Stimulated activated effector memory CD8-positive, alpha-beta T cell treated with anti-CD3 and anti-CD28 coated beads, Interleukin-12 subunit alpha, Interleukin-12 subunit beta, amount 100 ng/mL, for 72 hours (primary cell): Measurements from ENCODE around the gene GPANK1.

ENCODE experiments used
- ATAC-seq: fragments of 150-1000 bp; cut with Tn5 transposase; 2 replicates; pipeline ENCODE4 v1.10.0; 2021
- DNase-seq, 2 donors: peaks; one replicate each; pipeline ENCODE4 v3.0.0; 2021 to 2022; ENCODE audit warnings: low spot score in 2 of 2
- H3K27ac Mint-ChIP-seq: one replicate; pipeline ENCODE4 v1.8.0; 2022; ENCODE audit warnings: mild to moderate bottlenecking, mixed read lengths
- H3K36me3 Mint-ChIP-seq: one replicate; pipeline ENCODE4 v1.8.0; 2022; ENCODE audit warnings: mild to moderate bottlenecking, mixed read lengths
- H3K4me1 Mint-ChIP-seq: one replicate; pipeline ENCODE4 v1.8.0; 2022; ENCODE audit warnings: mixed read lengths
- H3K4me3 Mint-ChIP-seq: one replicate; pipeline ENCODE4 v1.8.0; 2022; ENCODE audit warnings: mild to moderate bottlenecking, mixed read lengths
- H3K9me3 Mint-ChIP-seq: one replicate; pipeline ENCODE4 v1.8.0; 2022; ENCODE audit warnings: mixed read lengths

Gene GPANK1

DNA sequence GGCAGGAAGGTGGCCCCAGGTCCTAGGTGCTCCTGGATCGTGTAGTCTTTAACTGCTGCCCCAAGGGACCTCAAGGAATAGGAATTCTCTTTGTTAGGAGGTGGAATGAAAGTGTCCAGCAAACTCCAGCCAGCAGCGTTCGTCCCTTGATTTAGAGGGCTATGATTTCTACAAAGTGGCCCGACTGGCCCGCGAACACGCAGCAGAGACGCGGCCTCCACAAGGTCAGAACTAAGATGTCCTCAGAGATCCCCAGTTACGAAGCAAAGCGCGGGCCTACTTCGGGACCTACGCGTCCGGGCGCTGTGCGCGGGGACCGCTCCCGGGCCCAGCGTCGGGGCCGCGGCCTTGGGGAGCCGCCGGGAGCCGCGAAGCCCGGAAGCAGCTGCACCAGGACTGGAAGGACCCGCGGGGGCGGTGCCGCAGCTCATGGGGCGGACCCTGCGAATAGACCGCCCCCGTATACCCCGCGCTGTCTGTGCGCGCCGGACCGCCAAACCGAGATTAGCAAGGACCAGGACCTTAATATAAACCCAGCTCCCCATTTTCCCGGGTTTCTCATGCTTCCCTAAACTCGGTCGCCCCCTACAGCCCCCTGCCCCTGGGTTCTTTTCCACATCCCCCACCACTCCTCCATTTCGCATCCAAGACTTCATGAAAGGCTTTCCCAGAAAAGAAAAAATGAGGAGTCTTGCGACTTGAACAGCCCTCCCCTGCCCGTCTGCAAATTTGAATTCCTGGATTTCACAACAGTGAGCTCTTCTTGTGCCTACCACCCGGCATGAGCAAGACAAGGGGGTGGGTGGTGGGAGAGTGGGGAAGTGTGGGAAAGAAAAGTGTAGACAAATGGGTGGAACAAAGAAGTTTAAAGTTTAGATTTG lies 4.2 kb downstream of the GPANK1 start, which contains the start of gene C6orf47:
C6orf47 (minus strand) TSS at position 398 of the 881 bp plus-strand sequence. CDS start 831 bp downstream, outside the sequence.
- peak within 1 kb of the TSS; percentile 94 for H3K27ac Mint-ChIP-seq
- peaks cover 97% of the 10 kb centered on the region for H3K36me3 Mint-ChIP-seq
- ATAC-seq: peak; percentile 75
- peak; percentile 59 to 85 for DNase-seq
- H3K4me1 Mint-ChIP-seq: peaks cover 81% of the 10 kb centered on the region
- H3K9me3 Mint-ChIP-seq: no peaks in the 10 kb centered on the region
- H3K4me3 Mint-ChIP-seq: peak within 1 kb of the TSS; percentile 95

DNA sequence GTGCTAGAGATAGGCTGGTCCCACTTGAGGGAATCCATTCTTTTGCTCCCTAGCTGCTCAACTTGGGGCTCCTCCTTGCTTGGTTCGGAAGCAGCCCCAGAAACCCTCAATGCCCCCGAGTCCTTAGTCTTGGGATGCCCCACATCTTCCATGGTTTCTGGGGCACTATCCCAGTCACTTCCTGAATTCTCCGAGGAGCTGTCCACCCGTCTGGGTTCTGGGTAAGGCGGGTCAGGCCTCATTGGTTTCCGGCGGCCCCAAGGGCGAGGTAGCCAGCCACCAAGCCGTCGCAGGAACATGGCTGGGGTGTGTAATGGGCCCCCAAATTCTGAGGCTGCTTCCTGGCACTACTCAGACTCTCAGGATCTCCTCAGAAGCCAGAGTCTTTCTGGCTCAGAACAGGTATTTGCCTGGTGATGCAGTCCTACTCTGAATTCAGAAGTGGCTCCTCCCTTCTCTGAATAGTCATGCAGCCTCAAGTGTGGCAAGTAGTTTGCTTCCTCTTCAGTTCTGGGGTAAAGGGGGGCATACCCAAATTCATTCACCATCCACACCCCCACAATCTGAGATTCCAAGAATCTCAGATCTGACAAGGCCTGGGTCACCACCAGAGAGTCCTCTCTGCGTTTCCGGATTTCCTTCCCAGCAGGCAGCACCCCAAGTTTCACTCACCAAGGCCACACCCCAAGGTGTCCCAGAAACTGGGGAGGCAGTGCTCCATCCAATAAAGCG lies 5.0 kb downstream of the GPANK1 start:
- Mint-ChIP-seq H3K4me3 (peak overlapping the region; percentile 95), H3K27ac (peak overlapping the region; percentile 94), H3K4me1 (peaks cover 84% of the 10 kb centered on the region), H3K9me3 (no peaks in the 10 kb centered on the region), H3K36me3 (peaks cover 98% of the 10 kb centered on the region)
- DNase-seq (peak in 1 of 2 donors; percentile 57), ATAC-seq (peak; percentile 65)

DNA sequence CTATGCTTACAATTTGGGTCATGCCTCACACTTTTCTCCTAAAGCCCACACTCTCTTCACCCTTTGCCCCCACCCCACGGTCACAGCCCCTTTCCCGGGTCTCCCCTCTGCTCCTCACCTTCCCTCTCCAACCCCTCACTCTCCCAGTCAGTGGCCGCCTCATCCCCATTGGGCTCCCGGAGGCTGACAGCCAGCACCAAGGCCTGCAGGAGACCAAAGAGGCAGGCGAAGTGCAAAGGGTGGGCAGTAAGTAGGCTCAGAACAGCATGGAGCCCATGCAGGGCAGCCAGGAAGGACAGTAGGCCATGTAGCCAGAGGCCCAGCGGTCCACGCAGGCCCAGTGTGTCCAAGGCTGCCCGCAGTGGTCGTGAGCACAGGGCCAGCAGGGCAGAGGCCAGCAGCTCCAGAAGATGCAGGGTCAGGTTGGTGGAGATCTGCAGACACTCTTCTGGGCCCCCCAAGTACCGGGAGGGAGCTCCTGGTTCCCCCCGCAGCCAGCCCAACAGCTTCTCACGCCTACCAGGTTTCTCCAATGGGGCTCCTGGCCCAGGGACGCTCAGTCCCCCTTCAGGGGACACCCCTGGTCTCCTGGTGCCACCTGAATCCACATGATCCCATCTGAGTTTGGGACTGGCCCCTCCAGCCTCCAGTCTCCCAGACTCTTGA lies 5.7 kb downstream of the GPANK1 start:
- ATAC-seq: no peak
- H3K36me3 Mint-ChIP-seq: peaks cover 91% of the 10 kb centered on the region
- peaks cover 78% of the 10 kb centered on the region for H3K4me1 Mint-ChIP-seq
- no peaks in the 10 kb centered on the region for H3K9me3 Mint-ChIP-seq
- peak overlapping the region; percentile 94 for H3K27ac Mint-ChIP-seq
- DNase-seq: no peak
- H3K4me3 Mint-ChIP-seq: peak overlapping the region; percentile 95

DNA sequence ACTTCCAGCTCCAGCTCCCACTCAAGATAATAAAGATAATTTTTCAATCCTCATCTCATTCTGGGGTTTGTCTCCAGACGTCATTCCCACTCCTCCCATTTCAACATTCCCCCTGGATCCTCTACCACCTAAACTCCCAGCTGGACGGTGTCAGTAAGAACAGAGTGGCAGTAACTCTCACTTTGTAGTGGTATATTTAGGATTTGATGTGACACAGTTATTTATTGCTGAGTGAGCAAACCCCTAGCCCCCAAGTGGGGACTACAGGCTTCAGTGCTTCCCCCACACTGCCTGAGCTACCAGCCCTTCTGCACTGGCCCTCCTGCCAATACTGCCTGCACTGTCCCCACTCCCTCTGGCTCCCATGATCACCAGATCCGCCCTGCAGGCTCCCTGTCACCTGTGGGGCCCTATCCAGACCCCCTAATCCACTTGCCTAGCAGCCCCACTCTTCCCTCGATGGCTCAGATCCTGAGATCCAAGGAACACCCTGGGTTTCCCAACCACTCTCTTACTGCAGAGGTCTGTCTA lies 6.6 kb downstream of the GPANK1 start:
- Mint-ChIP-seq H3K27ac (peak overlapping the region; percentile 94), H3K4me1 (peaks cover 69% of the 10 kb centered on the region), H3K9me3 (no peaks in the 10 kb centered on the region), H3K4me3 (peak overlapping the region; percentile 95), H3K36me3 (peaks cover 83% of the 10 kb centered on the region)
- no peak for DNase-seq
- no peak for ATAC-seq

DNA sequence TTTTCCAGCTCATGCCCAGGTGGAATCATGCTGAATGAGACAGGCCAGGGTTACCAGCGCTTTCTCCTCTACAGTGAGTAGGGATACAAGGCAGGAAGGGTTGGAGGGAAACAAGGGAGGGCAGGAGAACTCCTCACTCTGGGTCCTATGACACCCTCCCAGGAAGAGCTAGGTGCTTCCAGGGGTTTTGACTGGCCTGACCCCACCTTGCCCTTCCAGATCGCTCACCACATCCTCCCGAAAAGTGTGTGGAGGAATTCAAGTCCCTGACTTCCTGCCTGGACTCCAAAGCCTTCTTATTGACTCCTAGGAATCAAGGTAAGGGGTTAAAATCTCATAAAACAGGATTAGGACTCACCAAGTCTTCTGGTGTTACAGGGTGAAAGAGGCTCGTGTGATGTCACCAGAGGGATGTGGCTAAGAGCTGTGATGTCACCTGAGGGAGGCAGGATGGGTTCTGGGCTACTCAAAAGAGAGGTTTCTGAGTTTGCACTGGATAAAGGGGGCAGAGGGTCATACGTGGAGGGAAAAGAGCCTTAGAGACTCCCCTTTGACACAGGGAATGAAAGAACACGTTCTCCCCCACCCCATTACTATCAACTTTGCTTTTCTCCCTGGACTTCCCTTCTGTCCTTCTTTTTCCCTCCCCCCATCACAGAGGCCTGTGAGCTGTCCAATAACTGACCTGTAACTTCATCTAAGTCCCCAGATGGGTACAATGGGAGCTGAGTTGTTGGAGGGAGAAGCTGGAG lies 7.2 kb downstream of the GPANK1 start:
- ATAC-seq (peak; percentile 45), DNase-seq (no peak)
- Mint-ChIP-seq H3K27ac (peak overlapping the region; percentile 94), H3K4me1 (peaks cover 63% of the 10 kb centered on the region), H3K36me3 (peaks cover 83% of the 10 kb centered on the region), H3K9me3 (no peaks in the 10 kb centered on the region), H3K4me3 (peak overlapping the region; percentile 95)

DNA sequence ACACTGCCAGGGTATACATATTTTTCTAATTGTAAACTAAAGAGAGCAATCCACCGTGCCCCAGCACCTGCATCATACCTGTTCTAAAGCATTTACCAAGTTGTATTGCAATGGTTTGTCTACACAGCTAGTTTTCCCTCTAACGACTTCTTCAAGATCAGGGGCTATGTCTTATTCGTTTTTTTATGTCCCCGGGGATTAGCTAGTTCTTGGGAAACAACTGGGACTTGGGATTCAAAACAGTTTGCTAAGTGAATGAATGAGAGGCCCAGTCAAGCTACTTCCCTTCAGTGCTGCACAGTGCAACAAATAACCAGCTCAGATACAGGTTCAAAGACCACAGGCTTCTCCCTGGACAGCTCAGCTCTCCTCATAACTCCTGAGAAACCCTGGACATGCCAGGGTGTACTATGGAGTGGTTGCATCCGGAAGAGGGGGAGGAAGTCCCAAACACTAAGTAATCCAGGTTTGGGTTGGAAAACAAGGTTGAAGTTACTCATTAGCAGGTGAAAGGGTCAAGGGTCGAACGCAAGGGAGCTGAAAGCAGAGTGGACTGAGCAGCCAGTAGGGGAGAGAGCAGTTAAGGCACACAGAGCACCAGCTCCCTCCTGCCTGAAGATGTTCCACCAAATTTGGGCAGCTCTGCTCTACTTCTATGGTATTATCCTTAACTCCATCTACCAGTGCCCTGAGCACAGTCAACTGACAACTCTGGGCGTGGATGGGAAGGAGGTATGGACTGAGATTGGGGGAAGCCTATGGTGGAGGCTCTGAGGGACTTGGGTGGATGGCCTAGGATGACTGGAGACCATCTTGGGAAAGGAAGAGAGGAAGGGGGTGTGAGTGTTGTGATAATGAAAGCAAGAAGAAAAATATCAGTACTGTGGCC lies 9.2 kb downstream of the GPANK1 start, which contains the start of gene APOM:
APOM (plus strand) TSS at position 546 of the 889 bp plus-strand sequence; CDS start at position 619, 73 bp downstream.
- Mint-ChIP-seq H3K9me3 (no peaks in the 10 kb centered on the region), H3K4me3 (no peak within 1 kb of the TSS), H3K27ac (peak within 1 kb of the TSS; percentile 94)

DNA sequence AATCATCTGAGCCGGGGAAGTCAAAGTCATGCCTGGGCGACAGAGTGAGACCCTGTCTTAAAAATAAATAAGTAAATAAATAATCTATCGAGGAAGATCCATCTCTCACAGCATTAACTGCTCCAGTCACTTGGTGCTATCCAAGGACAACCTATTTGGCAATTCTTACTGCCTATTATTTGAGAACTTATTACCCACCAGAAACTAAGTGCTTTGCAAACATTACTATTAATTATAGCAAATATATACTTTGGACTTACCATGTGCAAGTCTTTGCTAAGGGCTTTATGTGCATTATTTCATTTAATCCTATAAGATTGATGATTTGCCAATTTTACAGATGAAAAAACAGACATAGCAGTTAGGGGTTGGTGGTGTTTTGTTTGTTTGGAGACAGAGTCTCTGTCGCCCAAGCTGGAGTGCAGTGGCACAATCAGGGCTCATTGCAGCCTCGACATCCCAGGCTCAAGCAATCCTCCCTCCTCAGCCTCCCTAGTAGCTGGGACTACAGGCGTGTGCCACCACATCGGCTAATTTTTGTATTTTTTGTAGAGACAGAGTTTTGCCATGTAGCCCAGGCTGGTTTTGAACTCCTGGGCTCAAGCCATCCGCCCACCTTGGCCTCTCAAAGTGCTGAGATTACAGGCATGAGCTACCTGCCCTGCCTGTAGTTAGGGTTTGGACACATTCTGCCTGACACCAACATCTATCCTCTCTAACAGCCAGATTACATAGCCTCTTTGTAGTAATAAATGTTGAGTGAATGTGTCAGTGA lies 10.0 kb downstream of the GPANK1 start:
- Mint-ChIP-seq H3K27ac (no peak overlapping the region), H3K9me3 (no peaks in the 10 kb centered on the region), H3K4me3 (no peak overlapping the region), H3K36me3 (peaks cover 83% of the 10 kb centered on the region), H3K4me1 (peaks cover 65% of the 10 kb centered on the region)
- DNase-seq (no peak), ATAC-seq (no peak)

More for the DNA sequence above, 9.2 kb downstream of the GPANK1 start, which contains the start of gene APOM:
- ATAC-seq (no peak), DNase-seq (no peak)
- Mint-ChIP-seq H3K4me1 (peaks cover 60% of the 10 kb centered on the region), H3K36me3 (peaks cover 83% of the 10 kb centered on the region)

DNA sequence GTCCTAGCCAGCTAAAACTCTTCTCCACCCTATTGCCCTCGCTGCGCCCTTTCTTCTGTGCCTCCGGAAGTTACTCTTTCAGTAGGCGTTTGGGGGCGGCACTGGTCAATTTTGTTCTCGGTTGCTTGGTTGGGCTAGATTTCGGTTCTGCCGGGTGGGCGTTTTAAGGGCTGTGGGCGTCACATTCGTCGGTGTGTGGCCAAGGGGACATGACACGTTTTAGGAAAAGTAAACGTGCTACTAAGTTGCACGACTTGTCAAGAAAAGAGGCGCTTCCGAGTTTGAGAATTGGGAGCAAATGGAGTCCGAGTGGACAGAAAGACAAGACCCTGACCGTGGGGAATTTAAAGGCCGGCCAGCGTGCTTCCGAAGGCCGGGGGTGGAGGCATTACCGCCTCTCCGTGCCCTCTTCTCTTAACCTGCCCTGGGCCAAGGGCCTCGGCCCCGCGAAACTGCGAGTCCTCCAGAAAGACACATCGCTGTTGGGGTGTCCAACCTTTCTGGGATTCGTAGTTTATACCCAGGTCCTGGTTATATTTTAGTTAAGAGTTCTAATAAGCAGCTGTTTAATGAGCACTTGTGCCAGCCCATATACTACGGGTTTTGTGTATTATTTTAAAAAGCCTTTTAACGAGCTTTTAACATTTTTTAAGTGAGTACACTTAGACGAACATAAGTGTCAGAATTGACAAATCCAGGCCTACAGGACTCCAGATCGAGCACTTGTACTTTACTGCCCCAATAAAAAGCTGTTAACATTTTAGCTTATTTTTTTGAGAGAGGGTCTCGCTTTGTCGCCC lies 11.7 kb downstream of the GPANK1 start:
- H3K4me3 Mint-ChIP-seq: peak overlapping the region; percentile 96
- ATAC-seq (peak; percentile 77), DNase-seq (no peak)
- peaks cover 85% of the 10 kb centered on the region for H3K36me3 Mint-ChIP-seq
- H3K4me1 Mint-ChIP-seq: peaks cover 55% of the 10 kb centered on the region
- peak overlapping the region; percentile 99 for H3K27ac Mint-ChIP-seq
- no peaks in the 10 kb centered on the region for H3K9me3 Mint-ChIP-seq

DNA sequence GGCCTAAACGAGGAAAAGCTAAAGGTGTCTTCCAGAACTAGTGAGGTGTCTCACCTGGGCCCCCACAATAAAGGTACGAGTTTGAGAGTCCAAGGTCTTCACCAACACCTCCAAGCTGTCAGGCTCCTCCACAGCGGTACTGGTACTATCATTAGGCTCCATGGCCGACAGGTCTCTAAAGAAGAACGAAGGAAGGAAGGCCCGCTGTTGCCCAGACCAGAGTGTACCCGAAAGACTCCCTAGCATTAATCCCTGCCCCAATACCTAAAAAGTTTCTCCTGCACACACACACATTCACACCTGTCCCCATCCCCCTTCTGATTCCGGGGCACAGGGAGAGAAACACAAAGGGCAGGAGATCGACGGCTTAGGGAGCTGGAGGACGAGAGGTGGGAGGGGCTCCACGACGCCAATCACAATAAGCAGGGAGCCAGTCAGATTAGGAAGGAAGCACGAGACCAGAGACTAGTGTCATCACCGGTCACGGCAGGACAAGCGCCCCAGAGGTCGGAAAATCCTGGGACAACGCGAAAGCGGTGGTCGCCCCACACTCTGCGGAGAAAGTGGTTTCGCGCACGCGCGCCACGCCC lies 13.1 kb downstream of the GPANK1 start:
- Mint-ChIP-seq H3K4me3 (peak overlapping the region; percentile 96), H3K4me1 (peaks cover 49% of the 10 kb centered on the region), H3K36me3 (peaks cover 85% of the 10 kb centered on the region), H3K9me3 (no peaks in the 10 kb centered on the region), H3K27ac (peak overlapping the region; percentile 99)
- ATAC-seq (peak; percentile 72), DNase-seq (no peak)

DNA sequence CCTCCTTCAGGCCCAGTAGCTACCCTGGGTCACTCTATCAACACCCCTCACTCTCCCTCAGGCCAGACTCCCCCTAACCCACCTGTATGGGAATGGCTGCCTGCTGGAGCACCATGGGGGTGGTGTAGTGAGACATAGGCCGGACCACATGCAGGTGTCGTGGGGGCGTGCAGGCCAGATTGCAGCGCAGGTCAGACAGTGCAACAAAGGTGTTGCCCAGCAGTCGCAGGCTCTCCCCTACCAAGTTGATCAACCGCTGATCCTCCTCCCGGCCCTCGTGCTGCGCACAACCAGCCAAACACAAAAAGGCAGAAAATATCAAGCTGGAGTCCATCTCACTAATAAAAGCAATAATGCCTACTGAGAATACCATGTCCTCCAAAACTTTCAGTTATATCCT lies 19.5 kb downstream of the GPANK1 start:
- ATAC-seq (no peak), DNase-seq (no peak)
- Mint-ChIP-seq H3K4me1 (peaks cover 25% of the 10 kb centered on the region), H3K9me3 (no peaks in the 10 kb centered on the region), H3K4me3 (no peak overlapping the region), H3K27ac (peak overlapping the region; percentile 87), H3K36me3 (peaks cover 100% of the 10 kb centered on the region)

DNA sequence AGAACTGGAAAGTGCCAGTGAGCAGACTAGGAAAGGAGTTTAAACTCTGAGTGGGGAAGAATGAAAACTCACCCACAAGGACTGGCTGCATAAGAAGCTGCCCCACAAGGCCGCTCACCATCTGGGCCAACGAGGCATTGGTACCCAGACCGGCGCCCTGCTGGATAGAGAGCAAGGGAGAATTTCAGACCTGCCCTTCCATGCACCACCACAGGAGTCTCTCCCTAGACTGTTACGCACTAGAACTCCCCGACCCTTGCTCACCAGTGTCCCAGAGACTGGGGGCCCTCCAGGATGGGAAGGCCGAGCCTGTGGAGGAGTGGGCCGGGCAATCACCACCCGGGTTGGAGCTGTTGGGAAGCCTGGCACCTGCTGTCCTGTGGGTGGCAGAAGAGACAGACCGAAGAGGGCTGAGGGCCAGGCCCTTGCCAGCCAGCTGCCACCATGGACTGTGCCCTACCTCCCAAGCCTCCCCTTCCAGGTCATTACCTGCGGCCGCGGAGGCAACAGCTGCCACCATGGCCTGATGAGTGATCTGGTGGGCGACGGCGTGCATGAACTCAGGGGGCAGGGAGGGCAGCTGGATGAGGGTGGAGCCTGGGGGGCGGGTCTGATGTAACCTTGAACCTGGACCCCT lies 20.9 kb downstream of the GPANK1 start:
- peaks cover 100% of the 10 kb centered on the region for H3K36me3 Mint-ChIP-seq
- H3K4me1 Mint-ChIP-seq: peaks cover 21% of the 10 kb centered on the region
- ATAC-seq (no peak), DNase-seq (no peak)
- no peak overlapping the region for H3K4me3 Mint-ChIP-seq
- peak overlapping the region; percentile 87 for H3K27ac Mint-ChIP-seq
- H3K9me3 Mint-ChIP-seq: no peaks in the 10 kb centered on the region
